ENCODE results near the gene MYOC.

The MYOC gene

DNA sequence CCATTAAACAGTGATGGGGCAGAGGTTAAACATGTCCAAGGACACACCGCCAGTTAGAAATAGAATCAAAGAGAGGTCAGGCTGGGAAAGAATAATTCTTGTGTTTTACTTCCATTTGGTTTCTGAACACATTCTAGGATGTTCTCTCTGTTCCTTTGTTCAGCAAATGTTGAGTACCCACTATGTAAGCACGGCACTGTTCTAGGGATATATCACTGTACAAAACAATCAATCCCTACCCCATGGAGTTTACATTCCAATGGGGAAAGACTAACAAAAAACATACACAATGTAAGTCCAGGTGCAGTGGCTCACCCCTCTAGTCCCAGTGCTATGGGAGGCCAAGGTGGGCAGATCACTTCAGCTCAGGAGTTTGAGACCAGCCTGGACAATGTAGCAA, 24.3 kb downstream of the MYOC start:
- no peak for TF ChIP-seq ZBTB7A (IDR thresholded peaks at IDR 0.05; ENCODE audit: low read depth)
- no peak for TF ChIP-seq TEAD4 (IDR thresholded peaks at IDR 0.05)
- TF ChIP-seq, protein P1, sequence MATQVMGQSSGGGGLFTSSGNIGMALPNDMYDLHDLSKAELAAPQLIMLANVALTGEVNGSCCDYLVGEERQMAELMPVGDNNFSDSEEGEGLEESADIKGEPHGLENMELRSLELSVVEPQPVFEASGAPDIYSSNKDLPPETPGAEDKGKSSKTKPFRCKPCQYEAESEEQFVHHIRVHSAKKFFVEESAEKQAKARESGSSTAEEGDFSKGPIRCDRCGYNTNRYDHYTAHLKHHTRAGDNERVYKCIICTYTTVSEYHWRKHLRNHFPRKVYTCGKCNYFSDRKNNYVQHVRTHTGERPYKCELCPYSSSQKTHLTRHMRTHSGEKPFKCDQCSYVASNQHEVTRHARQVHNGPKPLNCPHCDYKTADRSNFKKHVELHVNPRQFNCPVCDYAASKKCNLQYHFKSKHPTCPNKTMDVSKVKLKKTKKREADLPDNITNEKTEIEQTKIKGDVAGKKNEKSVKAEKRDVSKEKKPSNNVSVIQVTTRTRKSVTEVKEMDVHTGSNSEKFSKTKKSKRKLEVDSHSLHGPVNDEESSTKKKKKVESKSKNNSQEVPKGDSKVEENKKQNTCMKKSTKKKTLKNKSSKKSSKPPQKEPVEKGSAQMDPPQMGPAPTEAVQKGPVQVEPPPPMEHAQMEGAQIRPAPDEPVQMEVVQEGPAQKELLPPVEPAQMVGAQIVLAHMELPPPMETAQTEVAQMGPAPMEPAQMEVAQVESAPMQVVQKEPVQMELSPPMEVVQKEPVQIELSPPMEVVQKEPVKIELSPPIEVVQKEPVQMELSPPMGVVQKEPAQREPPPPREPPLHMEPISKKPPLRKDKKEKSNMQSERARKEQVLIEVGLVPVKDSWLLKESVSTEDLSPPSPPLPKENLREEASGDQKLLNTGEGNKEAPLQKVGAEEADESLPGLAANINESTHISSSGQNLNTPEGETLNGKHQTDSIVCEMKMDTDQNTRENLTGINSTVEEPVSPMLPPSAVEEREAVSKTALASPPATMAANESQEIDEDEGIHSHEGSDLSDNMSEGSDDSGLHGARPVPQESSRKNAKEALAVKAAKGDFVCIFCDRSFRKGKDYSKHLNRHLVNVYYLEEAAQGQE (IDR thresholded peaks at IDR 0.05; ENCODE audit: low read depth), result no peak
- no peak for TF ChIP-seq NFIC (IDR thresholded peaks at IDR 0.05)
- TF ChIP-seq FOXM1 (IDR thresholded peaks at IDR 0.05; ENCODE audit: borderline replicate concordance, low read depth), result no peak
- TF ChIP-seq, protein P2, sequence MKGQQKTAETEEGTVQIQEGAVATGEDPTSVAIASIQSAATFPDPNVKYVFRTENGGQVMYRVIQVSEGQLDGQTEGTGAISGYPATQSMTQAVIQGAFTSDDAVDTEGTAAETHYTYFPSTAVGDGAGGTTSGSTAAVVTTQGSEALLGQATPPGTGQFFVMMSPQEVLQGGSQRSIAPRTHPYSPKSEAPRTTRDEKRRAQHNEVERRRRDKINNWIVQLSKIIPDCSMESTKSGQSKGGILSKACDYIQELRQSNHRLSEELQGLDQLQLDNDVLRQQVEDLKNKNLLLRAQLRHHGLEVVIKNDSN (IDR thresholded peaks at IDR 0.05), result no peak
- no peak for TF ChIP-seq YY1 (IDR thresholded peaks at IDR 0.05; ENCODE audit: low read depth)
- no peak for TF ChIP-seq CREB1 (IDR thresholded peaks at IDR 0.05; ENCODE audit: low read depth)
- no peak for TF ChIP-seq EP300 (IDR thresholded peaks at IDR 0.05; ENCODE audit: borderline replicate concordance)
- TF ChIP-seq TCF12 (IDR thresholded peaks at IDR 0.05; ENCODE audit: low read depth), result no peak

DNA sequence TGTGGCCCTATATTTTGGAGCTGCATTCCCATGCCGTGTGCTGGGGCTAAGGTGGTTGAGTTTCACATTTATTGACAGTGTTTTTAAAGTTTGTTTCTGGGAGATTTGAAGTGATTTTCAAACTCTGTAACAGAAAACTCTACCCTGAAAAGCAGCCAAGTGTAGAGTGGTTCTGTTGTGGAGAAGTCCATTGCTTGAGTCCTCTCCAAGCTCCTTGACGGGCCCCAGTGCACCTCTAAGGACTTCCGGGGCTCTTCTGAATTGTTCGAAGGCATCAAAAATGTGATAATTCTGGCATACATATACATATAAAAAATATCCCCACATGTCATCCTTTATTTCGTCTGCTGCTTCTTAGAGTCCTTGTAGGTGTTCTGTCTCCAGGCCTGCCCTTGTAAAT, 25.5 kb downstream of the MYOC start:
- TF ChIP-seq, protein P1 (IDR thresholded peaks at IDR 0.05; ENCODE audit: low read depth), result no peak
- no peak for TF ChIP-seq YY1 (IDR thresholded peaks at IDR 0.05; ENCODE audit: low read depth)
- no peak for TF ChIP-seq ZBTB7A (IDR thresholded peaks at IDR 0.05; ENCODE audit: low read depth)
- TF ChIP-seq NFIC (IDR thresholded peaks at IDR 0.05), result no peak
- no peak for TF ChIP-seq CEBPB (IDR thresholded peaks at IDR 0.05)
- TF ChIP-seq EP300 (IDR thresholded peaks at IDR 0.05; ENCODE audit: borderline replicate concordance), result no peak
- TF ChIP-seq FOXM1 (IDR thresholded peaks at IDR 0.05; ENCODE audit: borderline replicate concordance, low read depth), result no peak
- TF ChIP-seq TCF12 (IDR thresholded peaks at IDR 0.05; ENCODE audit: low read depth), result no peak
- TF ChIP-seq TAF1 (IDR thresholded peaks at IDR 0.05; ENCODE audit: low read depth), result no peak
- TF ChIP-seq, protein P3, sequence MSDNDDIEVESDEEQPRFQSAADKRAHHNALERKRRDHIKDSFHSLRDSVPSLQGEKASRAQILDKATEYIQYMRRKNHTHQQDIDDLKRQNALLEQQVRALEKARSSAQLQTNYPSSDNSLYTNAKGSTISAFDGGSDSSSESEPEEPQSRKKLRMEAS (IDR thresholded peaks at IDR 0.05), result no peak
- no peak for TF ChIP-seq CREB1 (IDR thresholded peaks at IDR 0.05; ENCODE audit: low read depth)
- TF ChIP-seq, protein P2 (IDR thresholded peaks at IDR 0.05), result no peak
- no peak for TF ChIP-seq RAD21 (IDR thresholded peaks at IDR 0.05; ENCODE audit: low read depth)
- no peak for TF ChIP-seq TEAD4 (IDR thresholded peaks at IDR 0.05)
- no peak for TF ChIP-seq EGR1 (IDR thresholded peaks at IDR 0.05)

DNA sequence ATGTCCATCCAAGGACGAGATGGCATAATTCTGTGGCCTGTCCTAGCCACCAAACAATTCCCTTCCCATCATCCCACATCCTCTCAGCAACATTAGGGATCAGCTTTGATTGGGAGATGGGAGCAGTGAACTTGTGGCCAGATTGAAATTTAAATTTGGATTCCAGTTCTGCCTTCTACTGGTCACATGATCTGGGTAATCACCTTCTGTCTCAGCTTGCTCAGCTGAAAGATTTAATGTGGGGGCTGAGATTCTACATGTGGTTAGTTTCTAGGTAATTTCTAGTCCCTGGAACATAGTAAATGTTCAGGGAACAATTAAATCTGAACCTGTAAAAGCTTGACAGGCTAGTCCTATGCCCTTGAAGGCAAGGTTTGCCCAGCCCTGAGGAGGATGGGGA, 27.3 kb downstream of the MYOC start:
- no peak for TF ChIP-seq FOXM1 (IDR thresholded peaks at IDR 0.05; ENCODE audit: borderline replicate concordance, low read depth)
- TF ChIP-seq, protein P1 (IDR thresholded peaks at IDR 0.05; ENCODE audit: low read depth), result no peak
- no peak for TF ChIP-seq CEBPB (IDR thresholded peaks at IDR 0.05)
- TF ChIP-seq CREB1 (IDR thresholded peaks at IDR 0.05; ENCODE audit: low read depth), result no peak
- no peak for TF ChIP-seq TCF12 (IDR thresholded peaks at IDR 0.05; ENCODE audit: low read depth)
- TF ChIP-seq EP300 (IDR thresholded peaks at IDR 0.05; ENCODE audit: borderline replicate concordance), result no peak
- TF ChIP-seq TAF1 (IDR thresholded peaks at IDR 0.05; ENCODE audit: low read depth), result no peak
- TF ChIP-seq, protein P3 (IDR thresholded peaks at IDR 0.05), result no peak
- TF ChIP-seq TEAD4 (IDR thresholded peaks at IDR 0.05), result no peak
- no peak for TF ChIP-seq NFIC (IDR thresholded peaks at IDR 0.05)
- no peak for TF ChIP-seq ZBTB7A (IDR thresholded peaks at IDR 0.05; ENCODE audit: low read depth)

DNA sequence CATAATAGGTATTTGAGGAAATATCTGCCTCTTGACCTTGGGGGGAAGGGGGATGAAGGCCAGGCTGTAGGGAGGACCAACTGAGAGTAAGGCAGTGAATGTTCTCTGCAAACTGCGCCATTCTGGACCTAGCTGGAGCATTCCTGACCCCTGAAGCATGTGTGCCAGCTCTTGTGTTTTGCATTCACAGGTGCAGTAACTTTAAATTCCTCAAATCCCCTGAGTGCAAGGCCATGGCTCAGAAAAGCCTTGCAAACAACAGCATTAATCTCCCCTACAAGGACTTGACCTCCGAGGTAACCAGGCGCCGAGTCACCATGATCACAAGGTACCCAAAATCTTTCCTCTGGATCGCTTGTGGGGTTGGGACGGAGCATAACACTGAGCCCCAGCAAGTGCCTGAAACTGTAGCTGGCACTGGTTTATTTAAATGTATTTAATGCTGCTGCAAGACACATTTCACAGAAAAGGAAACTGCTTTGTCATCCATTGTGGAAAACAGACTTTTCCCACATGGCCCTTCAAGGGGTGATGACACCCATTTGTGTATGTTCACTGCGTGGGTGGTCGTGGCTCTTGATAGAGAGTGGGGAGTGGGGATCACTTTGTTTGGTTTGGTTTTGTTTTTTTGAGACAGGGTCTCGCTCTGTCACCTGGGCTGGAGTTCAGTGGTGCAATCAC, 28.7 kb downstream of the MYOC start:
- no peak for TF ChIP-seq ZBTB7A (IDR thresholded peaks at IDR 0.05; ENCODE audit: low read depth)
- TF ChIP-seq, protein P3 (IDR thresholded peaks at IDR 0.05), result no peak
- no peak for TF ChIP-seq TEAD4 (IDR thresholded peaks at IDR 0.05)
- TF ChIP-seq, protein P2 (IDR thresholded peaks at IDR 0.05), result no peak
